Trophoblast cell (in vitro differentiated cells and primary cell): ENCODE data around the gene EVL.

ENCODE experiments used
- DNase-seq, 2 donors: peaks; one replicate each; pipeline ENCODE4 v3.0.0-alpha.2; 2016
- H2AFZ ChIP-seq: 2 replicates; pipeline ENCODE4 v1.6.1; 2013; ENCODE audit warnings: low read length, moderate library complexity, mild to moderate bottlenecking; ENCODE audit not compliant: insufficient read depth, poor library complexity
- H2AK5ac ChIP-seq: 2 replicates; pipeline ENCODE4 v1.6.1; 2013; ENCODE audit warnings: mild to moderate bottlenecking, low read length
- H2BK120ac ChIP-seq: 2 replicates; pipeline ENCODE4 v1.6.1; 2013; ENCODE audit warnings: low read length, mild to moderate bottlenecking, moderate library complexity; ENCODE audit not compliant: insufficient read depth, poor library complexity
- H2BK12ac ChIP-seq: 2 replicates; pipeline ENCODE4 v1.6.1; 2013; ENCODE audit warnings: mild to moderate bottlenecking, low read length, moderate library complexity
- H2BK5ac ChIP-seq: 2 replicates; pipeline ENCODE4 v1.6.1; 2013; ENCODE audit warnings: low read length, low read depth, moderate library complexity, mild to moderate bottlenecking; ENCODE audit not compliant: poor library complexity
- H3K14ac ChIP-seq: 2 replicates; pipeline ENCODE4 v1.6.1; 2013; ENCODE audit warnings: mild to moderate bottlenecking, low read length
- H3K18ac ChIP-seq: 2 replicates; pipeline ENCODE4 v1.6.1; 2013; ENCODE audit warnings: mild to moderate bottlenecking, low read length
- H3K23ac ChIP-seq: 2 replicates; pipeline ENCODE4 v1.6.1; 2013; ENCODE audit warnings: low read length
- H3K27ac ChIP-seq: 2 replicates; pipeline ENCODE4 v1.5.1; 2013; ENCODE audit warnings: low read depth, mild to moderate bottlenecking, inconsistent platforms, low read length, moderate library complexity
- H3K27me3 ChIP-seq: 2 replicates; pipeline ENCODE4 v1.6.1; 2013; ENCODE audit warnings: inconsistent platforms, mild to moderate bottlenecking, low read length, moderate library complexity; ENCODE audit not compliant: insufficient read depth
- H3K36me3 ChIP-seq, 2 experiments: 1 replicate in 1 of 2; 2 replicates in 1 of 2; pipeline ENCODE4 v1.6.1; 2013; ENCODE audit warnings: low read length in 2 of 2, mild to moderate bottlenecking in 2 of 2, moderate library complexity in 1 of 2; ENCODE audit not compliant: insufficient read depth in 2 of 2, control insufficient read depth in 1 of 2
- H3K4ac ChIP-seq: 2 replicates; pipeline ENCODE4 v1.6.1; 2013; ENCODE audit warnings: low read depth, mild to moderate bottlenecking, low read length, moderate library complexity
- H3K4me1 ChIP-seq, 2 experiments: 1 replicate in 1 of 2; 2 replicates in 1 of 2; pipeline ENCODE4 v1.6.1; 2013; ENCODE audit warnings: low read length in 2 of 2, mild to moderate bottlenecking in 2 of 2, moderate library complexity in 1 of 2; ENCODE audit not compliant: insufficient read depth in 2 of 2, control insufficient read depth in 1 of 2
- H3K4me2 ChIP-seq: 2 replicates; pipeline ENCODE4 v1.6.1; 2013; ENCODE audit warnings: inconsistent platforms, mild to moderate bottlenecking, low read length, moderate library complexity
- H3K4me3 ChIP-seq: 2 replicates; pipeline ENCODE4 v1.5.1; 2013; ENCODE audit warnings: mild to moderate bottlenecking, low read depth, low read length, inconsistent platforms
- H3K79me1 ChIP-seq: one replicate; pipeline ENCODE4 v1.6.1; 2013; ENCODE audit warnings: low read length
- H3K79me2 ChIP-seq: 2 replicates; pipeline ENCODE4 v1.6.1; 2013; ENCODE audit warnings: low read length, mild to moderate bottlenecking; ENCODE audit not compliant: control insufficient read depth, insufficient read depth, poor library complexity
- H3K9ac ChIP-seq: 2 replicates; pipeline ENCODE4 v1.6.1; 2013; ENCODE audit warnings: mild to moderate bottlenecking, low read length
- H3K9me3 ChIP-seq: 2 replicates; pipeline ENCODE4 v1.6.1; 2013; ENCODE audit warnings: low read depth, mild to moderate bottlenecking, control low read depth, inconsistent platforms, low read length; ENCODE audit not compliant: insufficient read depth
- H4K12ac ChIP-seq: 2 replicates; pipeline ENCODE4 v1.6.1; 2013; ENCODE audit warnings: low read depth, mild to moderate bottlenecking, low read length, moderate library complexity
- H4K8ac ChIP-seq: 2 replicates; pipeline ENCODE4 v1.6.1; 2013; ENCODE audit warnings: low read depth, mild to moderate bottlenecking, low read length, moderate library complexity
- H4K91ac ChIP-seq: one replicate; pipeline ENCODE4 v1.6.1; 2013; ENCODE audit warnings: low read depth, mild to moderate bottlenecking, low read length, moderate library complexity
- WGBS: extraction: QIAGEN DNeasy Blood & Tissue Kit; methylation state at CpG from one replicate; pipeline ENCODE4 v1.1.7; 2013; ENCODE audit warnings: missing lambda C conversion rate; ENCODE audit not compliant: insufficient read length, insufficient coverage; ENCODE audit errors: extremely low coverage; 5-methylcytosine and 5-hydroxymethylcytosine counted together

EVL gene

GRCh38 chr14:100077441-100077840 lies 12.2 kb downstream of the EVL start:
- no CpG with 5 or more reads among the region's 9 CpGs for whole genome bisulfite sequencing
- Histone ChIP-seq H3K4me2 (no peak overlapping the region), H3K27me3 (no peaks in the 10 kb centered on the region), H4K91ac (no peak overlapping the region), H3K79me2 (peaks cover 2% of the 10 kb centered on the region), H4K8ac (no peak overlapping the region), H3K9me3 (no peaks in the 10 kb centered on the region), H3K4me3 (no peak overlapping the region), H2BK12ac (no peak overlapping the region), H3K36me3 (no peaks in the 10 kb centered on the region), H3K18ac (no peak overlapping the region), H2BK120ac (no peak overlapping the region), H3K4ac (no peak overlapping the region), H4K12ac (no peak overlapping the region), H3K23ac (no peak overlapping the region), H3K4me1 (peaks cover 13 to 19% of the 10 kb centered on the region in 2 experiments), H3K9ac (no peak overlapping the region), H3K14ac (no peak overlapping the region), H3K27ac (no peak overlapping the region), H2BK5ac (no peak overlapping the region), H3K79me1 (peaks cover 2% of the 10 kb centered on the region), H2AK5ac (no peak overlapping the region), H2AFZ (no peak overlapping the region)
- DNase-seq: no peak

- Histone ChIP-seq H3K79me1 (peaks cover 2% of the 10 kb centered on the region), H3K79me2 (peaks cover 2% of the 10 kb centered on the region), H2AFZ (no peak overlapping the region), H3K9me3 (no peaks in the 10 kb centered on the region), H3K9ac (no peak overlapping the region), H2BK5ac (no peak overlapping the region), H2BK12ac (no peak overlapping the region), H3K18ac (no peak overlapping the region), H4K12ac (no peak overlapping the region), H3K4me3 (no peak overlapping the region), H3K4me1 (peaks cover 9 to 14% of the 10 kb centered on the region in 2 experiments), H3K4ac (no peak overlapping the region), H3K36me3 (no peaks in the 10 kb centered on the region), H3K4me2 (no peak overlapping the region), H4K8ac (no peak overlapping the region), H2BK120ac (no peak overlapping the region), H4K91ac (no peak overlapping the region), H3K27me3 (no peaks in the 10 kb centered on the region), H3K14ac (no peak overlapping the region), H3K23ac (no peak overlapping the region), H2AK5ac (no peak overlapping the region), H3K27ac (no peak overlapping the region)
- WGBS: no CpG with 5 or more reads among the region's 10 CpGs
- DNase-seq: no peak
Measured at GRCh38 chr14:100078216-100078803, 13.1 kb downstream of the EVL start.

GRCh38 chr14:100078997-100079725 lies 13.9 kb downstream of the EVL start:
- Histone ChIP-seq H2AK5ac (no peak overlapping the region), H4K12ac (no peak overlapping the region), H3K14ac (no peak overlapping the region), H4K8ac (no peak overlapping the region), H3K9ac (no peak overlapping the region), H2BK120ac (no peak overlapping the region), H3K4me1 (peaks cover 7 to 12% of the 10 kb centered on the region in 2 experiments), H3K79me2 (peaks cover 2% of the 10 kb centered on the region), H3K4me3 (no peak overlapping the region), H3K9me3 (no peaks in the 10 kb centered on the region), H2BK12ac (no peak overlapping the region), H3K36me3 (no peaks in the 10 kb centered on the region), H3K18ac (no peak overlapping the region), H3K27ac (no peak overlapping the region), H3K23ac (no peak overlapping the region), H4K91ac (no peak overlapping the region), H2BK5ac (no peak overlapping the region), H3K79me1 (peaks cover 2% of the 10 kb centered on the region), H3K4ac (no peak overlapping the region), H3K4me2 (no peak overlapping the region), H2AFZ (no peak overlapping the region), H3K27me3 (no peaks in the 10 kb centered on the region)
- no peak for DNase-seq
- no CpG with 5 or more reads among the region's 9 CpGs for WGBS

GRCh38 chr14:100079726-100080005 lies 14.4 kb downstream of the EVL start:
- Histone ChIP-seq H4K12ac (no peak overlapping the region), H2AK5ac (no peak overlapping the region), H3K4me2 (no peak overlapping the region), H3K4me3 (no peak overlapping the region), H3K27me3 (no peaks in the 10 kb centered on the region), H2BK5ac (no peak overlapping the region), H3K9me3 (no peaks in the 10 kb centered on the region), H2AFZ (no peak overlapping the region), H4K91ac (no peak overlapping the region), H3K23ac (no peak overlapping the region), H3K14ac (no peak overlapping the region), H3K18ac (no peak overlapping the region), H3K36me3 (no peaks in the 10 kb centered on the region), H3K9ac (no peak overlapping the region), H3K4ac (no peak overlapping the region), H3K79me2 (no peaks in the 10 kb centered on the region), H2BK120ac (no peak overlapping the region), H3K4me1 (peaks cover 3 to 9% of the 10 kb centered on the region in 2 experiments), H3K79me1 (peaks cover 1% of the 10 kb centered on the region), H2BK12ac (no peak overlapping the region), H3K27ac (no peak overlapping the region), H4K8ac (no peak overlapping the region)
- no peak for DNase-seq
- WGBS: no CpG with 5 or more reads among the region's 5 CpGs
